GM18867 (cell line): Measurements from ENCODE around the gene NOL4L.
"Not testable (repeated sequence)": the region's sequence is repeated elsewhere in the genome, so short reads cannot be mapped to it uniquely, and the experiment has no call there.

ENCODE experiments used
- ATAC-seq: cut with Tn5 transposase; IDR thresholded peaks from one replicate; pipeline ENCODE4 v1.9.1; 2021; ENCODE audit warnings: mild to moderate bottlenecking, moderate library complexity; ENCODE audit not compliant: unreplicated experiment

Gene NOL4L

GRCh38 chr20:32597714-32598113, 12.6 kb upstream of the NOL4L start:
- ATAC-seq = no peak

- no peak for ATAC-seq
Measured at GRCh38 chr20:32596681-32597252, 11.6 kb upstream of the NOL4L start.

GRCh38 chr20:32595143-32595542, 10.0 kb upstream of the NOL4L start:
- no peak for ATAC-seq

- not testable (repeated sequence) for ATAC-seq
Measured at GRCh38 chr20:32594669-32595068, 9.5 kb upstream of the NOL4L start.

GRCh38 chr20:32594204-32594603, 9.1 kb upstream of the NOL4L start:
- ATAC-seq = no peak

GRCh38 chr20:32592616-32593015, 7.5 kb upstream of the NOL4L start:
- ATAC-seq = not testable (repeated sequence)

GRCh38 chr20:32592022-32592421, 6.9 kb upstream of the NOL4L start:
- no peak for ATAC-seq

GRCh38 chr20:32589769-32590168, 4.6 kb upstream of the NOL4L start:
- no peak for ATAC-seq

- no peak for ATAC-seq
Measured at GRCh38 chr20:32589256-32589655, 4.1 kb upstream of the NOL4L start.

- ATAC-seq = no peak
Measured at GRCh38 chr20:32588040-32588439, 2.9 kb upstream of the NOL4L start.

- ATAC-seq = no peak
Measured at GRCh38 chr20:32586291-32586690, 1.2 kb upstream of the NOL4L start.

- no peak for ATAC-seq
Measured at GRCh38 chr20:32585586-32586127, 524 bp upstream of the NOL4L start.

GRCh38 chr20:32583581-32584070, 1.5 kb downstream of the NOL4L start:
- no peak for ATAC-seq

GRCh38 chr20:32582659-32583580, 2.2 kb downstream of the NOL4L start:
- no peak for ATAC-seq

- ATAC-seq = no peak
Measured at GRCh38 chr20:32581839-32582658, 3.1 kb downstream of the NOL4L start.

- no peak for ATAC-seq
Measured at GRCh38 chr20:32580970-32581838, 3.9 kb downstream of the NOL4L start.

GRCh38 chr20:32580219-32580969, 4.7 kb downstream of the NOL4L start:
- no peak for ATAC-seq

GRCh38 chr20:32578840-32579390, 6.2 kb downstream of the NOL4L start:
- ATAC-seq = no peak

GRCh38 chr20:32578062-32578461, 7.1 kb downstream of the NOL4L start:
- ATAC-seq = not testable (repeated sequence)
